GM12891 (cell line): ENCODE measurements around the gene COL17A1.

Experiments
- DNase-seq: peaks from one replicate; pipeline ENCODE4 v3.0.0; 2011; ENCODE audit warnings: low spot score; ENCODE audit not compliant: insufficient read length
- FAIRE-seq: peaks from 2 replicates; lab custom pipeline; 2011; peaks lifted over from hg19 to GRCh38; lab: Jason Lieb, UNC
- PAX5 ChIP-seq: IDR thresholded peaks from 2 replicates; pipeline ENCODE4 v1.6.1; 2011; ENCODE audit warnings: low read length, moderate library complexity, mild to moderate bottlenecking; ENCODE audit not compliant: insufficient read depth, severe bottlenecking
- POLR2A ChIP-seq: IDR thresholded peaks from 2 replicates; pipeline ENCODE4 v1.6.1; 2011; ENCODE audit warnings: low read depth, low read length, control low read depth
- POLR2AphosphoS5 ChIP-seq: IDR thresholded peaks from 2 replicates; pipeline ENCODE4 v1.6.1; 2011; ENCODE audit warnings: low read depth, low read length, control low read depth
- POU2F2 ChIP-seq: IDR thresholded peaks from 2 replicates; pipeline ENCODE4 v1.6.1; 2011; ENCODE audit warnings: low read depth, mild to moderate bottlenecking, control low read depth, low read length, moderate library complexity
- SPI1 ChIP-seq: IDR thresholded peaks from 2 replicates; pipeline ENCODE4 v1.6.1; 2011; ENCODE audit warnings: low read depth, low read length, control low read depth
- TAF1 ChIP-seq: IDR thresholded peaks from 2 replicates; pipeline ENCODE4 v1.6.1; 2011; ENCODE audit warnings: low read depth, low read length, control low read depth

The COL17A1 gene

GRCh38 chr10:103982639-103983038 lies 103.0 kb downstream of the COL17A1 start:
- FAIRE-seq = no peak

More at GRCh38 chr10:103982639-103983038, 103.0 kb downstream of the COL17A1 start:
- no peak for DNase-seq
- TF ChIP-seq POLR2A (no peak), SPI1 (no peak), POLR2AphosphoS5 (no peak), PAX5 (no peak), POU2F2 (no peak), TAF1 (no peak)
